Stimulated activated CD8-positive, alpha-beta memory T cell treated with anti-CD3 and anti-CD28 coated beads, Interleukin-4, amount 100 ng/mL, for 1 hour (primary cell): ENCODE results near the gene RNF214.
"Not testable (repeated sequence)": the region's sequence is repeated elsewhere in the genome, so short reads cannot be mapped to it uniquely, and the experiment has no call there.

Experiments
- DNase-seq, 2 donors: peaks; one replicate each; pipeline ENCODE4 v3.0.0-alpha.2; 2020; ENCODE audit warnings: low read depth in 2 of 2, low spot score in 1 of 2

RNF214 gene

GRCh38 chr11:117197516-117198456 is 34.7 kb upstream of the RNF214 start:
- DNase-seq, result no peak

- DNase-seq, result no peak
Observed at GRCh38 chr11:117198613-117199012, 33.9 kb upstream of the RNF214 start.

GRCh38 chr11:117199053-117199915 is 33.2 kb upstream of the RNF214 start, which contains the start of gene TAGLN:
Gene TAGLN (plus strand): TSS chr11:117199370. CDS start chr11:117203014, 3,644 bp downstream.
- DNase-seq, result no peak

GRCh38 chr11:117199916-117200812 is 32.3 kb upstream of the RNF214 start:
- DNase-seq, result no peak

- no peak for DNase-seq
Observed at GRCh38 chr11:117200813-117201657, 31.4 kb upstream of the RNF214 start.

- DNase-seq, result no peak
Observed at GRCh38 chr11:117201658-117202305, 30.7 kb upstream of the RNF214 start.

- no peak for DNase-seq
Observed at GRCh38 chr11:117202386-117203068, 29.9 kb upstream of the RNF214 start.

GRCh38 chr11:117203069-117203407 is 29.4 kb upstream of the RNF214 start:
- no peak for DNase-seq

- no peak for DNase-seq
Observed at GRCh38 chr11:117204283-117205080, 28.0 kb upstream of the RNF214 start.

GRCh38 chr11:117205211-117205818 is 27.2 kb upstream of the RNF214 start:
- no peak for DNase-seq

GRCh38 chr11:117206111-117206510 is 26.4 kb upstream of the RNF214 start:
- DNase-seq, result not testable (repeated sequence)

- not testable (repeated sequence) for DNase-seq
Observed at GRCh38 chr11:117206859-117207258, 25.6 kb upstream of the RNF214 start.

- DNase-seq, result not testable (repeated sequence)
Observed at GRCh38 chr11:117207481-117207880, 25.0 kb upstream of the RNF214 start.

- not testable (repeated sequence) for DNase-seq
Observed at GRCh38 chr11:117208710-117209109, 23.8 kb upstream of the RNF214 start.

GRCh38 chr11:117209351-117210125 is 22.9 kb upstream of the RNF214 start:
- DNase-seq, result not testable (repeated sequence)

- DNase-seq, result no peak
Observed at GRCh38 chr11:117210620-117211019, 21.9 kb upstream of the RNF214 start.
